HG02642 (cell line): Measurements from ENCODE around the gene OGDHL.
"Not testable (repeated sequence)": the region's sequence is repeated elsewhere in the genome, so short reads cannot be mapped to it uniquely, and the experiment has no call there.

ENCODE experiments used
- ATAC-seq: cut with Tn5 transposase; IDR thresholded peaks from one replicate; pipeline ENCODE4 v1.9.1; 2021; ENCODE audit warnings: mild to moderate bottlenecking; ENCODE audit not compliant: unreplicated experiment, poor library complexity

The OGDHL gene

GRCh38 chr10:49741108-49741995 lies 20.8 kb downstream of the OGDHL start:
- no peak for ATAC-seq

- ATAC-seq = no peak
Measured at GRCh38 chr10:49740346-49741107, 21.6 kb downstream of the OGDHL start.

GRCh38 chr10:49739426-49739825 lies 22.7 kb downstream of the OGDHL start:
- ATAC-seq = no peak

GRCh38 chr10:49738616-49739360 lies 23.3 kb downstream of the OGDHL start:
- ATAC-seq = no peak

GRCh38 chr10:49737474-49738201 lies 24.5 kb downstream of the OGDHL start:
- no peak for ATAC-seq

GRCh38 chr10:49736564-49737113 lies 25.5 kb downstream of the OGDHL start:
- ATAC-seq = no peak

- no peak for ATAC-seq
Measured at GRCh38 chr10:49735848-49736563, 26.1 kb downstream of the OGDHL start.

- ATAC-seq = no peak
Measured at GRCh38 chr10:49735161-49735560, 27.0 kb downstream of the OGDHL start.

- no peak for ATAC-seq
Measured at GRCh38 chr10:49734676-49735075, 27.4 kb downstream of the OGDHL start.

GRCh38 chr10:49733866-49734265 lies 28.3 kb downstream of the OGDHL start:
- no peak for ATAC-seq

GRCh38 chr10:49726593-49726992 lies 35.5 kb downstream of the OGDHL start:
- ATAC-seq = no peak

GRCh38 chr10:49715157-49715556 lies 47.0 kb downstream of the OGDHL start:
- not testable (repeated sequence) for ATAC-seq

GRCh38 chr10:49713266-49713665 lies 48.9 kb downstream of the OGDHL start:
- no peak for ATAC-seq

GRCh38 chr10:49711481-49711880 lies 50.6 kb downstream of the OGDHL start:
- ATAC-seq = no peak

- ATAC-seq = no peak
Measured at GRCh38 chr10:49710966-49711365, 51.2 kb downstream of the OGDHL start.

GRCh38 chr10:49709934-49710333 lies 52.2 kb downstream of the OGDHL start:
- ATAC-seq = no peak

GRCh38 chr10:49707585-49707984 lies 54.5 kb downstream of the OGDHL start:
- ATAC-seq = no peak

- no peak for ATAC-seq
Measured at GRCh38 chr10:49700997-49701396, 61.1 kb downstream of the OGDHL start.

GRCh38 chr10:49700211-49700610 lies 61.9 kb downstream of the OGDHL start:
- no peak for ATAC-seq
